Measurements from ENCODE around the gene CLTRN.

The CLTRN gene

DNA sequence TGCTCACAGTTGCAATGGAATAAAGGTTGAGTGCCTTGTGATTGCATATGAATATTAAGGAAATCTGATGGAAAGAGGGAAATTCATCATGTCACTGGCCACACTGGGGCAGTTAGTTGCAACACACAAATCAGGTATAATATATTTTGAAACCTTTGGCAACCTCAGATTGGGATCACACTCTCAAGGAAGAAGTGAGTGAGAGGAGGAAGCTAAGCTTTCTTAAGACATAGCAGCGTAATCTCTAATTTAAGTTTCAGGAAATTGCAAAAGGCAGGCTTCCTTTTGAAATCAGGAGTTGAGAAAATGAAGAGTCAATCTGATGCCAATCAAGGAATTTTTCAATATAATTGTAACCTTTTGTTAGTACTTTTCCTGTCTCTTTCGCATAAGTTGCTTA, 12.3 kb upstream of the CLTRN start:
- no peak overlapping the region for H2BK5ac ChIP-seq (ENCODE audit: low read depth, low read length, poor library complexity, severe bottlenecking)
- no peak overlapping the region for H2BK15ac ChIP-seq (ENCODE audit: low read depth, poor library complexity, severe bottlenecking)
- no peak overlapping the region for H3K23ac ChIP-seq (ENCODE audit: low read length in 2 of 2)
- WGBS: no CpG with 5 or more reads among the region's 2 CpGs
- no peak overlapping the region for H3K18ac ChIP-seq (ENCODE audit: low read depth in 1 of 2, low read length in 2 of 2)
- peaks cover 3 to 25% of the 10 kb centered on the region in 2 experiments for H3K36me3 ChIP-seq (ENCODE audit: control insufficient read depth in 1 of 2, insufficient read depth in 2 of 2, low read depth in 1 of 2, low read length in 2 of 2)
- peaks cover 7% of the 10 kb centered on the region for H3K4me1 ChIP-seq (ENCODE audit: control insufficient read depth, insufficient read depth, low read depth, low read length)
- no peak overlapping the region for H2AFZ ChIP-seq (ENCODE audit: low read depth, low read length)
- peak overlapping the region; percentile 54 for H3K4me2 ChIP-seq (ENCODE audit: low read length, poor library complexity, severe bottlenecking)
- H3K4ac ChIP-seq (ENCODE audit: low read depth in 1 of 2, low read length in 2 of 2): no peak overlapping the region
- no peak overlapping the region for H4K8ac ChIP-seq (ENCODE audit: low read length)
- H3K4me3 ChIP-seq (ENCODE audit: insufficient read depth in 1 of 2, low read depth in 1 of 2, low read length in 2 of 2): peak overlapping the region in 1 of 2 experiments; percentile 89
- no peak overlapping the region for H4K91ac ChIP-seq (ENCODE audit: low read length)
- H3K27ac ChIP-seq (ENCODE audit: low read length, poor library complexity, severe bottlenecking): no peak overlapping the region
- no peak overlapping the region for H2BK120ac ChIP-seq (ENCODE audit: low read depth, low read length)
- peaks cover 0 to 5% of the 10 kb centered on the region in 2 experiments for H3K27me3 ChIP-seq (ENCODE audit: control insufficient read depth in 1 of 2, insufficient read depth in 1 of 2, low read length in 2 of 2)
- no peak overlapping the region for H2AK5ac ChIP-seq (ENCODE audit: low read length, severe bottlenecking)
- H3K79me1 ChIP-seq (replicated peaks; ENCODE audit: low read length, poor library complexity, severe bottlenecking): no peaks in the 10 kb centered on the region
- no peaks in the 10 kb centered on the region for H3K9me3 ChIP-seq (ENCODE audit: control insufficient read depth, low read length)
- H3K9ac ChIP-seq (ENCODE audit: low read length): peak overlapping the region; percentile 98
- H2BK12ac ChIP-seq (ENCODE audit: low read length in 2 of 2): no peak overlapping the region
- H3K14ac ChIP-seq (ENCODE audit: low read length in 2 of 2): no peak overlapping the region
- no peak for DNase-seq

DNA sequence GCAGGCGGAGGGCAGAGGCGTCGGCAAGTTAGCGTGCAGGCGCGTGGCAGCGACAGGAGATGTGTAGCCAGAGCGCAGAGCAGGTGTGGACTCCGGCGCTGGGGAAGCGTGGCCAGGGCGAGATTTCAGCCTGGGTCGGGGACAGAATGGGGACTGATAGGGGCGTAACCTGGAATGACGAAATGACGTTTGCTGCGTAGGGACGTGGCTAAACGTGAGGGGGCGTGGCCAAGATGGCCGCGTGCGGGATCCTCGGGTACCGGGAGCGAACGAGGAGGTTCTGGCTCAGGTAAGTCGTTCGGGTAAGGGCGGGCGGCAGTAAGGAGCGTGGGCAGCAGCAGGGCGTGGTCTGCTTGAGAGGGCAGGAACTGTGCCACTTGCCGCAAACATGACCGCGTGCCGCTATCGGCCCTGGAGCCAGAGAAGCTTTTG, 10.9 kb upstream of the CLTRN start:
- Histone ChIP-seq H3K4me2 (ENCODE audit: low read length, poor library complexity, severe bottlenecking) (peak overlapping the region; percentile 54), H3K14ac (ENCODE audit: low read length in 2 of 2) (peak overlapping the region in 1 of 2 experiments; percentile 68), H4K91ac (ENCODE audit: low read length) (peak overlapping the region; percentile 97), H2BK15ac (ENCODE audit: low read depth, poor library complexity, severe bottlenecking) (peak overlapping the region; percentile 75), H2BK120ac (ENCODE audit: low read depth, low read length) (peak overlapping the region; percentile 56), H3K9ac (ENCODE audit: low read length) (peak overlapping the region; percentile 98), H4K8ac (ENCODE audit: low read length) (peak overlapping the region; percentile 79), H3K27me3 (ENCODE audit: control insufficient read depth in 1 of 2, insufficient read depth in 1 of 2, low read length in 2 of 2) (peaks cover 0 to 18% of the 10 kb centered on the region in 2 experiments), H3K4me1 (ENCODE audit: control insufficient read depth, insufficient read depth, low read depth, low read length) (peaks cover 5% of the 10 kb centered on the region), H3K27ac (ENCODE audit: low read length, poor library complexity, severe bottlenecking) (peak overlapping the region; percentile 99), H3K9me3 (ENCODE audit: control insufficient read depth, low read length) (no peaks in the 10 kb centered on the region), H3K4me3 (ENCODE audit: insufficient read depth in 1 of 2, low read depth in 1 of 2, low read length in 2 of 2) (peak overlapping the region; percentile 87 to 89), H2AK5ac (ENCODE audit: low read length, severe bottlenecking) (no peak overlapping the region), H3K18ac (ENCODE audit: low read depth in 1 of 2, low read length in 2 of 2) (peak overlapping the region; percentile 85 to 98), H2AFZ (ENCODE audit: low read depth, low read length) (peak overlapping the region; percentile 54), H2BK12ac (ENCODE audit: low read length in 2 of 2) (peak overlapping the region in 1 of 2 experiments; percentile 85), H2BK5ac (ENCODE audit: low read depth, low read length, poor library complexity, severe bottlenecking) (peak overlapping the region; percentile 92), H3K23ac (ENCODE audit: low read length in 2 of 2) (no peak overlapping the region), H3K4ac (ENCODE audit: low read depth in 1 of 2, low read length in 2 of 2) (peak overlapping the region; percentile 71 to 77), H3K36me3 (ENCODE audit: control insufficient read depth in 1 of 2, insufficient read depth in 2 of 2, low read depth in 1 of 2, low read length in 2 of 2) (peaks cover 3 to 12% of the 10 kb centered on the region in 2 experiments), H3K79me1 (replicated peaks; ENCODE audit: low read length, poor library complexity, severe bottlenecking) (no peaks in the 10 kb centered on the region)
- 0% methylated on average over 21 of the region's 38 CpGs for WGBS
- DNase-seq: no peak

DNA sequence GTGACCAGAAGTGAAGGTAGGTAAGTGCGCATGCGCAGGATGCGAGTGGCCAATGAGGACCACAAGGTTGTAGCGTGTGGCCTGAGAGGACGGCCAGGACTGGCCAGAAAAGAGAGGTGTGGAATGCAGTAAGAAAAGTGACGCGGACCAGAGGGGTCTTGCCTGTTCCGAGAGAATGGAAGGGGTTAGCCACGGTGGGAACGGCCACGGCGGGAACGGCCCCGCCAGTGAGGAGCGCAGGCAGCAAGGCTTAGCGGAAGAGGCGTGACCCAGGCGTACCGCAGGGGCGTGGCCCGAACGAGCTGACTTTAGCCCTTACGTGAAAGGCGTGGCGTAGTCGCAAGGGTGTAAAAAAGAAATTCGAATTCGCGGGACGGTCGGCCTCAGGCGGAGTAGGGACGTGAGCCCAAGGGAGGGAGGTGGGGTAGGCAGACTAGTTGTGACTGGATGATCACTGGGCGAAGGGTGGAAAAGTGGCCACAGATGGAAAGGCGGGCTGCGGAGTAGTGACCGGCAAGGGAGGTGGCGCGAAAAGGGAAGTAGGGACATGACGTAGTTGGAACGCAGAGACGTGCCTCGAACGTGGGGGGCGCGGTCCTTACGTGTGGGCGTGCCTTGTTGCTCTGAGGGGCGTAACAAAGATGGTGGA, 10.4 kb upstream of the CLTRN start:
- peak; percentile 95 for DNase-seq
- 0% methylated on average over 45 of the region's 49 CpGs for WGBS
- no peaks in the 10 kb centered on the region for H3K79me1 ChIP-seq (replicated peaks; ENCODE audit: low read length, poor library complexity, severe bottlenecking)
- peak overlapping the region; percentile 87 to 89 for H3K4me3 ChIP-seq (ENCODE audit: insufficient read depth in 1 of 2, low read depth in 1 of 2, low read length in 2 of 2)
- H3K27me3 ChIP-seq (ENCODE audit: control insufficient read depth in 1 of 2, insufficient read depth in 1 of 2, low read length in 2 of 2): peaks cover 0 to 19% of the 10 kb centered on the region in 2 experiments
- peak overlapping the region; percentile 99 for H3K27ac ChIP-seq (ENCODE audit: low read length, poor library complexity, severe bottlenecking)
- peak overlapping the region in 1 of 2 experiments; percentile 85 for H2BK12ac ChIP-seq (ENCODE audit: low read length in 2 of 2)
- no peaks in the 10 kb centered on the region for H3K9me3 ChIP-seq (ENCODE audit: control insufficient read depth, low read length)
- peak overlapping the region in 1 of 2 experiments; percentile 68 for H3K14ac ChIP-seq (ENCODE audit: low read length in 2 of 2)
- H4K91ac ChIP-seq (ENCODE audit: low read length): peak overlapping the region; percentile 97
- peak overlapping the region; percentile 86 for H2AFZ ChIP-seq (ENCODE audit: low read depth, low read length)
- H2BK15ac ChIP-seq (ENCODE audit: low read depth, poor library complexity, severe bottlenecking): peak overlapping the region; percentile 75
- peaks cover 3% of the 10 kb centered on the region for H3K4me1 ChIP-seq (ENCODE audit: control insufficient read depth, insufficient read depth, low read depth, low read length)
- peak overlapping the region; percentile 92 for H2BK5ac ChIP-seq (ENCODE audit: low read depth, low read length, poor library complexity, severe bottlenecking)
- peak overlapping the region; percentile 75 for H3K4me2 ChIP-seq (ENCODE audit: low read length, poor library complexity, severe bottlenecking)
- H3K9ac ChIP-seq (ENCODE audit: low read length): peak overlapping the region; percentile 98
- peaks cover 3 to 12% of the 10 kb centered on the region in 2 experiments for H3K36me3 ChIP-seq (ENCODE audit: control insufficient read depth in 1 of 2, insufficient read depth in 2 of 2, low read depth in 1 of 2, low read length in 2 of 2)
- H2AK5ac ChIP-seq (ENCODE audit: low read length, severe bottlenecking): no peak overlapping the region
- H2BK120ac ChIP-seq (ENCODE audit: low read depth, low read length): peak overlapping the region; percentile 56
- peak overlapping the region; percentile 89 for H4K8ac ChIP-seq (ENCODE audit: low read length)
- H3K23ac ChIP-seq (ENCODE audit: low read length in 2 of 2): no peak overlapping the region
- peak overlapping the region in 1 of 2 experiments; percentile 77 for H3K4ac ChIP-seq (ENCODE audit: low read depth in 1 of 2, low read length in 2 of 2)
- H3K18ac ChIP-seq (ENCODE audit: low read depth in 1 of 2, low read length in 2 of 2): peak overlapping the region; percentile 85 to 98

- no peak for DNase-seq
- WGBS: under 1% methylated on average over 12 of the region's 13 CpGs
- Histone ChIP-seq H2BK5ac (ENCODE audit: low read depth, low read length, poor library complexity, severe bottlenecking) (no peak overlapping the region), H4K91ac (ENCODE audit: low read length) (no peak overlapping the region), H2BK12ac (ENCODE audit: low read length in 2 of 2) (no peak overlapping the region), H2BK120ac (ENCODE audit: low read depth, low read length) (no peak overlapping the region), H3K36me3 (ENCODE audit: control insufficient read depth in 1 of 2, insufficient read depth in 2 of 2, low read depth in 1 of 2, low read length in 2 of 2) (peaks cover 3 to 9% of the 10 kb centered on the region in 2 experiments), H2AFZ (ENCODE audit: low read depth, low read length) (no peak overlapping the region), H2BK15ac (ENCODE audit: low read depth, poor library complexity, severe bottlenecking) (no peak overlapping the region), H3K27ac (ENCODE audit: low read length, poor library complexity, severe bottlenecking) (peak overlapping the region; percentile 59), H3K79me1 (replicated peaks; ENCODE audit: low read length, poor library complexity, severe bottlenecking) (no peaks in the 10 kb centered on the region), H3K4ac (ENCODE audit: low read depth in 1 of 2, low read length in 2 of 2) (no peak overlapping the region), H3K4me3 (ENCODE audit: insufficient read depth in 1 of 2, low read depth in 1 of 2, low read length in 2 of 2) (peak overlapping the region; percentile 87 to 89), H3K4me1 (ENCODE audit: control insufficient read depth, insufficient read depth, low read depth, low read length) (peaks cover 3% of the 10 kb centered on the region), H3K27me3 (ENCODE audit: control insufficient read depth in 1 of 2, insufficient read depth in 1 of 2, low read length in 2 of 2) (peaks cover 0 to 19% of the 10 kb centered on the region in 2 experiments), H3K14ac (ENCODE audit: low read length in 2 of 2) (no peak overlapping the region), H3K9me3 (ENCODE audit: control insufficient read depth, low read length) (no peaks in the 10 kb centered on the region), H4K8ac (ENCODE audit: low read length) (no peak overlapping the region), H3K18ac (ENCODE audit: low read depth in 1 of 2, low read length in 2 of 2) (no peak overlapping the region), H3K4me2 (ENCODE audit: low read length, poor library complexity, severe bottlenecking) (peak overlapping the region; percentile 75), H3K23ac (ENCODE audit: low read length in 2 of 2) (no peak overlapping the region), H2AK5ac (ENCODE audit: low read length, severe bottlenecking) (no peak overlapping the region), H3K9ac (ENCODE audit: low read length) (peak overlapping the region; percentile 98)
Observed at GRCh38 chrX:15674514-15674840, 9.9 kb upstream of the CLTRN start.
